ENCODE results near the gene NHLH2. TPM values are rescaled to one million over a fixed set of nuclear protein-coding genes. Genes with fewer than 3 reads are reported as not detected.

Gene NHLH2
- total RNA-seq, 6 experiments from 2014 or later: not detected

GRCh38 chr1:115867216-115867615 is 26.3 kb upstream of the NHLH2 start:
- Mint-ChIP-seq H3K4me1 (ENCODE audit: low read depth) (no peaks in the 10 kb centered on the region), H3K27ac (no peak overlapping the region), H3K9me3 (no peaks in the 10 kb centered on the region), H3K36me3 (ENCODE audit: low read depth) (no peaks in the 10 kb centered on the region), H3K27me3 (ENCODE audit: insufficient read depth) (peaks cover 31% of the 10 kb centered on the region), H3K4me3 (no peak overlapping the region)
- no peak for TF ChIP-seq CTCF (IDR thresholded peaks at IDR 0.05)
- DNase-seq: no peak

- no peak for DNase-seq
- peaks cover 27% of the 10 kb centered on the region for H3K27me3 Mint-ChIP-seq (ENCODE audit: insufficient read depth)
- H3K4me1 Mint-ChIP-seq (ENCODE audit: low read depth): no peaks in the 10 kb centered on the region
- no peak overlapping the region for H3K4me3 Mint-ChIP-seq
- no peaks in the 10 kb centered on the region for H3K9me3 Mint-ChIP-seq
- no peak overlapping the region for H3K27ac Mint-ChIP-seq
- no peaks in the 10 kb centered on the region for H3K36me3 Mint-ChIP-seq (ENCODE audit: low read depth)
- no peak for TF ChIP-seq CTCF (IDR thresholded peaks at IDR 0.05)
Measured at GRCh38 chr1:115865704-115866380, 24.9 kb upstream of the NHLH2 start.

- no peak for TF ChIP-seq CTCF (IDR thresholded peaks at IDR 0.05)
- Mint-ChIP-seq H3K4me1 (ENCODE audit: low read depth) (no peaks in the 10 kb centered on the region), H3K36me3 (ENCODE audit: low read depth) (no peaks in the 10 kb centered on the region), H3K9me3 (no peaks in the 10 kb centered on the region), H3K27ac (no peak overlapping the region), H3K27me3 (ENCODE audit: insufficient read depth) (peaks cover 31% of the 10 kb centered on the region), H3K4me3 (no peak overlapping the region)
- no peak for DNase-seq
Measured at GRCh38 chr1:115862403-115862802, 21.5 kb upstream of the NHLH2 start.

- H3K9me3 Mint-ChIP-seq: no peaks in the 10 kb centered on the region
- H3K27ac Mint-ChIP-seq: no peak overlapping the region
- H3K4me1 Mint-ChIP-seq (ENCODE audit: low read depth): no peaks in the 10 kb centered on the region
- no peak for TF ChIP-seq CTCF (IDR thresholded peaks at IDR 0.05)
- H3K4me3 Mint-ChIP-seq: no peak overlapping the region
- H3K27me3 Mint-ChIP-seq (ENCODE audit: insufficient read depth): peaks cover 25% of the 10 kb centered on the region
- no peaks in the 10 kb centered on the region for H3K36me3 Mint-ChIP-seq (ENCODE audit: low read depth)
- DNase-seq: no peak
Measured at GRCh38 chr1:115854005-115854404, 13.1 kb upstream of the NHLH2 start.

- no peak for DNase-seq
- Mint-ChIP-seq H3K27me3 (ENCODE audit: insufficient read depth) (peaks cover 18% of the 10 kb centered on the region; the same call in 1 of the 2 replicates), H3K4me1 (ENCODE audit: low read depth) (no peaks in the 10 kb centered on the region), H3K27ac (no peak overlapping the region), H3K4me3 (no peak overlapping the region), H3K9me3 (no peaks in the 10 kb centered on the region), H3K36me3 (ENCODE audit: low read depth) (no peaks in the 10 kb centered on the region)
- TF ChIP-seq CTCF (IDR thresholded peaks at IDR 0.05): no peak
Measured at GRCh38 chr1:115850937-115851336, 10.0 kb upstream of the NHLH2 start.

Data from HFFc6 (cell line).